Stromal cell of bone marrow (primary cell): ENCODE measurements around the gene DQX1.

Source experiments
- DNase-seq: peaks from one replicate; pipeline ENCODE4 v3.0.0-alpha.2; 2012; ENCODE audit warnings: low read depth

DQX1 gene

GRCh38 chr2:74511104-74511989 lies 14.7 kb downstream of the DQX1 start:
- DNase-seq, result no peak

- DNase-seq, result no peak
These were observed 15.8 kb downstream of the DQX1 start for GRCh38 chr2:74510272-74510671.

DNA sequence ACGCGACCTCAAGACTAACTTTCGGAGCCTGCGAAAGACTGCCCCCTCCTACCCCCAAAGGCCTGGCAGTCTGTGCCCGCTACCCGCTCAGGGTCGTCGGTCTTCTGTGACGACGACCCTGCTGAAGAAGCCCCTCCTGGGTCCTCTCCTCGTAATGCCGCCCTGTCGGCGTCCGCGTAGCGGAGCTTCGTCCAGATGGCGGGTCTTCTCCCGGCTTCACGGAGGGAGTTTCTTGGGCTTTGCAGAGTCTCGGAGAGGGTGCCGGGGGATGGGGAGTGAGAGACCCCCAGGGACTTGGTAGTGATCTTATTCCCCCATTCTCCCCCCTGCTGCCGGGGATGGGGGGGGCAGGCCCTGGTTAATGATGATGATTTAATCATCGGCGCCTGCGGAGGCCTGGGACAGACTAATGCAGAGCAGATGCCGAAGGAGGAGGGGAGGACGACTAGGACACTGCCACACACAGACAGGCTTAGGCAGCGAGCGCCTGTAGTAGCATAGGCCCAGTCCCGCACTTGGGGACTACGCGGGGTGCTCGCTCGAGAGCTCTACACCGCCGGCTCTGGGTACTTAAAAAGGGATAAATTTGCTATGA lies 18.0 kb downstream of the DQX1 start:
- no peak for DNase-seq

DNA sequence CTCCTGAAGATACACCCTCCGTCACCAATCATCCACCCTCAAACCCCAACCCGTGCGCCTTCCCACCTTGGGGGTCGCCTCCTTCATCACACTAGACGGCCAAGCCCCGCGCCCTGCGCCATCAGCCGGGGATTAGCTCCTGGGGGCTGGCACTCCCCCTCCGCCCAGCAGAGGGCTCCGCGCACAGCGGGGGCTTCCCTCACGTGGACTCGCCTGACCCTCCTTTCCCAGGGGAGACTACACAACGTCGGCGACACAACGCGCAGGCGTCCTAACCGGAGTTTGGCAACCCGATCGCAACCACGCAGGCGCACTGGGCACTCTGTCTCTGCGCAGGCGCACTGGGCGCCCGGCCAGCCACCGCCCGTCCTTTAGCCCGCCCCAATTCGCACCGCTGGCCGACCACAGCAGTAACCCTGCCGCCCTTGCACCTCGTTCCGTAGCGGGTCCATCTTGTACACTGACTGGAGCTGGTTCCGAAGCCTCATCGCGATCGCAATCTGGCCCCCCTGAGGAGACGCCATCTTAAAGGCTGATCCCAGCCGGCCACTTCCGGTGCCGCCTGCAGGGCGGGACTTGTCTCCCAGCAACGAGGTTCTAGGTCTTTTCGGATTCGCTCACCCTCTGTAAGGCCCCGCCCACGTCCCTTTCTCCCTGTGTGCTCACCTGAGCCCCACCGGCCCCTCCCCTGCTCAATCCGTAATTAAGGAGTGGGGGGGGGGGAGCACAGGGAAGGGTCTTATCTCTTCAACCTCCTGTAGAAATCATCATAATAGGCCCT lies 18.7 kb downstream of the DQX1 start, which contains the start of gene PCGF1:
TSS of gene PCGF1 (minus strand) at position 551 of the 781 bp plus-strand sequence. CDS start at position 524, 27 bp downstream.
- DNase-seq, result peak; percentile 96

DNA sequence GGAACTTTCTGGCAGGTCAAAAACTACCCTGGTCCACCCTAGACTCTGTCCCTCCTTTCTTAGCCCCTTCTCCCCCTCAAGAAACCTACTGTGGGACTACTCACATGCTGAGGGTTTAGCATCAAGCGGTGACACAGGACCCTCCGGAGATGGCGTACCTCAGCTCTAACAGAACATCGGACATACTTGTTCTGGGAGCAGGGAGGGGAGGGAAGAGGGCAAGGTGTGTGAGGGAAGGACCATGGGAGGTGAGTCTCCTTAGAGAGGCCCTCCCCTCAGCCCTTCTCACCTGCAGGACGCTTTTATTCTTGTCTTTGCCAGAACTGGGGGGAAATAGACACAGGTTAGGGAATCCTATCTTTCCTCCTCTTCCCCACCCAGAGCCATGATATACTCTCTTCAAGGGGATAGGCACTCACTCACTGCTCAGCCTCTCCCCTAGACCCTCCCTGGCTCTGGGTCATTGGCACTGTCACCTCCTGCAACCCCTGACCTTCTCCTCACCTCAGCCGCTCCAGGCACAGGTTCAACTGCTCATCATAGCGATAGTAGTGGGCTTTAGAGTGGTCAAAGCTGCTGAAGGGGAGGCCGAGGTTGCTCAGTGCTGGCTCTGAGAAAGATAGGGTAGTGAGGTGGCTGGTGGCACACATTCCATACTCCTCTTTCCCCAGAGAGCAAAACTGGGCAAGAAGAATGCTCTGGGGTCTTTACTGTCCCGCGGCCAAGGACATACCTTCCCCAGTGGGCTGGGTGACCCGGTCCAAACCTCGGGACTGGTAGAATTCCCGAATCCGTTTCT lies 20.4 kb downstream of the DQX1 start:
- DNase-seq, result no peak

DNA sequence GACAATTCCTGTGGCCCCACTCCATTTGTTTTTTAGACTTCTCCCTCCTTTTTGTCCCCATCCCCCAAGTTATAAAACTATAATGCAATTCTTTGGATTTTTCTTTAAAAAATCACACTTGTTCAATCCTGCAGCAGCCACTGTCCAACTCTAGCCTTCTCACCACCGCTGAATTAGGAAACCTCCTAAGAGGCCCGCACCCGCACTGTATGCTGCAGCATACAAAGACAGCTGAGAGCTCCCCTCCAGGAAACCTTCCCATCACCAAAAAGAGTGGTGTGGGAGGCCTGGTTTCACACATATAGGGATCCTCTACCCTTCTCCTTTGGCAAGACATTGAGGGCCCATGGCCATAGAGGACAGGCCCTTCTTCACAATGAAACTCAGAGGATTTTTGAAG lies 21.4 kb downstream of the DQX1 start:
- DNase-seq, result no peak

- DNase-seq, result no peak
These were observed 22.2 kb downstream of the DQX1 start for GRCh38 chr2:74503506-74504475.

DNA sequence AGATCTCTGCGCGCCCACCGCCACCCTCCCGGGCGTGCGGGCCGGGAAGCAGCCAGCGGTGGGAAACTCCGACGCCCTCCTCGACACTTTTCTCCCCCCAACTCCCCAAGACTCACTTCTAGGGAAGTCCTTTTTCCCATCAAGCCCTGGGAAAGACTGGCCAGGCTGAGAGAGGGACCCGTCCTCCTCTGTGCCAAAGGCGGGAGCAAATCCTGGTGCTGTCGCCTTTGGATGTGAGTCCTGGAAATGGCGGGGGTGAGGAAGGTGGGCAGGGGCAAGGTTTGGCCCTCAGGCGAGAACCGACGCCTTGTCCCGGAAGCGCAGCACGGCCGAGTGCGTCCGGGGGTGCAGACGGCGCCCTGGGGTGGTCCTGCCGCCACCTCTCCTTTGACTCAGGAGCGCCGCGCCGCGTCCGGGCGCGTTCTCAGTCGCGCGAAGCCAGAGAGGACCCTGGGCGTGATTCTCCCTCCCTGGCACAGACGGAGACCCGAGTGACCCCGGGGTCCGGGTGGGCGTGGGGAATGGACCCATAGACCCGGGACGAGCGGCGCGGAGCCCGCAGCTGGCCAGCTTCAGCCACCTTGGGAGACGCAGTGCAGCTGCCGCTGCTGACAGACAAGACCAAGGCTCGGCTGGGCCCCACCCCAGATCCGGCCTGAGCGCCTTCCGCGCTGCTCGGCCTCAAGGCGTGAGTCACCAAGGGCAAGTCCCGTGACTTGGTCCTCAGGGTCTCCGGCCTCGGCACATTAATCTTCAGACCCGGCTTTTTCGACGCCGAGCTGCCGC lies 23.1 kb downstream of the DQX1 start:
- DNase-seq, result peak; percentile 74

- no peak for DNase-seq
These were observed 23.8 kb downstream of the DQX1 start for GRCh38 chr2:74502147-74502719.

DNA sequence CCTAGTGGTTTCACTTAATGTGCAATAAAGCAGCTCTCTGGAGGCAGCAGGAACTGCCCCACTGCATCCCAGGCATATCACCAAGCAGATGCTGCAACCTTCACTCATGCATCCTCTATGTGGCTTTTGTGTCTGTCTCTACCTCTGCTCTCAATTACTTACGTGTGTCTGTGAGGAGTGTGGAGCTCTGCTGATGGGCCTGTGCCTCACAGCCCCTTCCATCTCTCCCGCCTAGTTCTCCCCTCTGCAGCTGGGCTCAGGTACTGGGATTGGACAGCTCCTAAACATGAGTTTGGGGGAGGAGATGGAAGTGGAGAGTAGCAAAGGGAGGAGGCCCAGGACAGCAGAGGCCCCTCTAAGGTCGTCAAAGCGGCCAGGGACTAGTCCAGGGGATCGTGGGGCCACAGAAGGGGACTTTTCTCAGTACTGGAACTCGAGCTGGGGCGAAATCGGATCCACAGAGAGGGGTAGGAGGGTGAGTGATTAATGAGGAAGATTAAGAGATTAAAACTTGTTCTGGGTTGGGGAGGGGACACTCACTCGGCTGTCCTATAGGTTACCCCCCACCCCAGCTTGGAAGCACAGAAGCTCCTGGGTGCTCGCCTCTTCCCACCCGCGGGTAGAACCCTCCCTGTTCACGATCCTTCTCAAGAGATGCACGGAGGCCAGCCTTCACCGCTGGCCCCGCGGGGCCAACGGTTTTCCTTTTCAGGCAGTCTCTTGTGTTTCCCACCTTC lies 24.5 kb downstream of the DQX1 start:
- no peak for DNase-seq

DNA sequence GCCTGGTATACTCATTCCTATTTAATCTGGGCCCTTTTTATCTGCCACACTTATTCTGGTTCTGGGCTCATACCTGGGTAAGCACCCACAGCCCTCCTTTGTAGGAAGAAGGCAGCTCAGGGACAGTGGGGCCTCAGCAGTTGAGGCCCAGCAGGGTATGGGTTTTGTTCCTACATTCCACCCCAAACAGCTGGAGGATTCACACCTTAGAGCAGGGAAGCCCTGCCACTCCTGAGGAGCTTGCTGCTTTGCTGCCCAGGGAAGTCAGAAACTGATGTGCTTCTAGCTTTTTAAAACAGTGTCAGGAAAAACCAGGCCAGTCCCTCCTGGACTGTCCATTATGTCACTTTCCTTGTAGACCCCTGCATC lies 25.5 kb downstream of the DQX1 start:
- no peak for DNase-seq

DNA sequence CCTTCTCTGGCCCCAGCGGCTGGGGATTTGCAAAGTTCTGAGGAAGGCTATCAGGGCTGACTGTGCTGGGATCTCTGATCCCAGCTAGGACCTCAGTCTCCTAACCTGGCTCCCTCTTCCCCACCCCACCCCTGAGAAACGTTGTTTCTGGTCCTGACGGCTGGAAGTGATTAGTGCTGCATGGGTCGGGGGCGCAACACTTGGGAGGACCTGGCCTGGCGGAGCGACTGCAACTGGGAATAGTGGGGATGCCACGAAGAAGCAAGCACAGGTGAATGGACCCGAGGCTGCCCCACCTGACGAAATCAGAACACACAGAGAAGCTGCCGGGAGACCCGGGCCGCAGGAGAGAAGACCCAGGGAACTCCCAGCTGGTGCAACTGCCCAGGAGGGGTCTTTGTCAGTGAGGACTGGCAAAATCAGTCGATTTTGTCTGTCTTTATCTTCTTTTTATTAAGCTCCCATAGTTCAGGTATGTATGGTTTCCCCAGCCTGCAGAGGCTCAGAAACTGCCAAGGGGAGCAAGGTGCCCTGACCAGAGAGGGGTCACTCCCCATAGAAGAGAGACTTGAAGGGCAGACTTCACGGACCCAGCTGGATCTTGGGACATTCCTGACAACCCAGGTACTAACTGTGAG lies 26.0 kb downstream of the DQX1 start:
- no peak for DNase-seq

- DNase-seq, result no peak
These were observed 26.6 kb downstream of the DQX1 start, which contains the start of gene LBX2 for GRCh38 chr2:74499267-74499939. Gene LBX2, minus strand, starts transcription at chr2:74499603. Its CDS starts 66 bp downstream, at chr2:74499537.

DNA sequence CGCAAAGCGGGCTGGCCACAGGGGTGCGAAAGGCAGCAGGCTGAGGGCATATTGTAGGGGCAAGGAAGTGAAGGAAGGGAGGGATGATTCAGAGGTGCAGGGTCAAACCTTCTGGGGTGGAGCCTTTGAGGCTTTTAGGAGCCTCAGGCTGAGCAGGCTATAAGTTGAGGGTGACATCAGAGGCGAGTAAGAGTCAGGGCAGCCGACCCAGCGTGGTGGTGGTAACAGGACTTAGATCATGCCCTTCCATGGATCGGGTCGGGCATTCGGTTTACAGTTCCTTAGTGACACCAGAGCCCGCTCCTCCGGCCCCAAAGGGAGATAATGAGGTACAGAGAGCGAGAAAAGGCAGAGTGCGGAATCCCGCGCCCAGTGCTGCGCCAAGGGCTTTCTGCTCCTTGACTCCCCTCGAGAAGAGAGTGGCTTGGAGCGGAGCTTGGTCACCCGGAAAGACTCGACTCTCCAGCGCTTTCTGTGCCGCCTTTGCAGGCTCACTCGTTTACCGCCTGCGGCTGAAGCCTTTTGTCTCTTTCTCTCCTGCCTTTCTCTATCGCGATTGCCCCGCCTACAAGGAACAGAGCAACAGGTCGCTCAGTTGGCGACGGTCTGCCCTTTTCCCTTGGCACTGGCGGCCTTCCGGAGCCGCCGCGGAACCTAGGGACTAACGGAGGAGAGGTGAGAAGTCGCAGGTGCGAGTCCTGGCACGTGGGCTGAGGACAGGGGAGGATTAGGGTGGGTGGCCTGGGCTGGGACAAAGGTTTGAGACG lies 27.3 kb downstream of the DQX1 start:
- DNase-seq, result no peak

- DNase-seq, result no peak
These were observed 28.1 kb downstream of the DQX1 start for GRCh38 chr2:74497777-74498499.
